HEK293T (cell line): ENCODE data around the gene CEP164.

Experiments used
- CTBP1 ChIP-seq: fragments of 450-650 bp; IDR thresholded peaks from 2 replicates; pipeline ENCODE4 v1.6.1; 2016; ENCODE audit warnings: borderline replicate concordance
- FOXA1 ChIP-seq: fragments of 450-650 bp; IDR thresholded peaks from 2 replicates; pipeline ENCODE4 v1.6.1; 2016; ENCODE audit warnings: mild to moderate bottlenecking
- FOXK2 ChIP-seq: fragments of 450-650 bp; IDR thresholded peaks from 2 replicates; pipeline ENCODE4 v1.6.1; 2016; ENCODE audit warnings: mild to moderate bottlenecking
- FOXM1 ChIP-seq: fragments of 450-650 bp; IDR thresholded peaks from 2 replicates; pipeline ENCODE4 v1.6.1; 2017; ENCODE audit warnings: mild to moderate bottlenecking, borderline replicate concordance
- L3MBTL2 ChIP-seq: fragments of 450-650 bp; conservative IDR thresholded peaks from 2 replicates; pipeline ENCODE4 v1.6.1; 2016; ENCODE audit warnings: mild to moderate bottlenecking
- LEF1 ChIP-seq: fragments of 450-650 bp; IDR thresholded peaks from 2 replicates; pipeline ENCODE4 v1.6.1; 2017; ENCODE audit warnings: mild to moderate bottlenecking, borderline replicate concordance
- SUZ12 ChIP-seq: fragments of 450-650 bp; IDR thresholded peaks from 2 replicates; pipeline ENCODE4 v1.6.1; 2016; ENCODE audit warnings: mild to moderate bottlenecking
- TARDBP ChIP-seq: fragments of 450-650 bp; IDR thresholded peaks from 2 replicates; pipeline ENCODE4 v1.6.1; 2016
- ZNF384 ChIP-seq: fragments of 450-650 bp; IDR thresholded peaks from 2 replicates; pipeline ENCODE4 v1.6.1; 2016

GRCh38 chr11:117409511-117409910 is 81.9 kb downstream of the CEP164 start:
- TF ChIP-seq FOXM1: no peak
- no peak for TF ChIP-seq FOXK2
- TF ChIP-seq FOXA1: no peak
- no peak for TF ChIP-seq SUZ12
- no peak for TF ChIP-seq ZNF384
- TF ChIP-seq TARDBP: no peak
- TF ChIP-seq L3MBTL2: no peak
- TF ChIP-seq CTBP1: no peak
- no peak for TF ChIP-seq LEF1
